GM18511 (cell line): ENCODE data around the gene KRT39.
"Not testable (repeated sequence)": the region's sequence is repeated elsewhere in the genome, so short reads cannot be mapped to it uniquely, and the experiment has no call there.

Source experiments
- ATAC-seq: cut with Tn5 transposase; IDR thresholded peaks from one replicate; pipeline ENCODE4 v1.9.1; 2021; ENCODE audit warnings: mild to moderate bottlenecking, moderate library complexity; ENCODE audit not compliant: unreplicated experiment

KRT39 gene

DNA sequence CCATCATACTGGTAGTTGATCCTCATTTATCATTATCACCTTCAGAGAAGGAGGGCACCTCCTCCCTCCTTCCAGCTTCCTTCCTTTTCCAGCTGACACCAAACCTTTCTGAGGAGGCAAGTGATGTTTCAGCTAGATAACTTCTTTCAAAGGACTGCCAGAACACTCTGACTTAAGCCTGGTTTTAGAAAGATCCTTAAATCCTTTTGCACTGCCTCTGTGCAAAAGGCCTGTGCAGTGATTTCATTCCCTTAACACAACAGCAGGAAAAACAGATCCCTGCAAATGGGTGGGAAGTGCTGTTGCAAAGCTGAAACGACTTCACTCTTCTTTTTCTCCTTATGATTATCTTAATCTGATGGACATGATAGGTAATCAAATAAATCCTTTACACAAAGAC lies 22.2 kb downstream of the KRT39 start:
- no peak for ATAC-seq

DNA sequence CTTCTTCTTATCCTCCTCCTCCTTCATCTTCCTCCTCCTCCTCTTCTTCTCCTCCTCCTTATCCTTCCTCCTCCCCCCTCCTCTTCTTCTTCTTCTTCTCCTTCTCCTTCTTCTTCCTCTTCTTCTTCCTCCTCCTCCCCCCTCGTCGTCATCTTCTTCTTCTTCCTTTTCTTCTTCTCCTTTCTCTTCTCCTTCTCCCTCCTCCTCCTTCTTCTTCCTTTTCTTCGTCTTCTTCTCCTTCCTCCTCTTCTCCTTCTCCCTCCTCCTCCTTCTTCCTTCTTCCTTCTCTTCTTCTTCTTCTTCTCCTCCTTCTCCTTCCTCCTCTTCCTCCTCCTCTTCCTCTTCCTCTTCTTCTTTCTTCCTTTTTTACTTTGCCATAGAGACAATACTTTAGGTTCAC lies 24.2 kb downstream of the KRT39 start:
- ATAC-seq: no peak

- no peak for ATAC-seq
These were observed 26.5 kb downstream of the KRT39 start for GRCh38 chr17:40940266-40940665.

- no peak for ATAC-seq
These were observed 27.8 kb downstream of the KRT39 start for GRCh38 chr17:40938981-40939380.

DNA sequence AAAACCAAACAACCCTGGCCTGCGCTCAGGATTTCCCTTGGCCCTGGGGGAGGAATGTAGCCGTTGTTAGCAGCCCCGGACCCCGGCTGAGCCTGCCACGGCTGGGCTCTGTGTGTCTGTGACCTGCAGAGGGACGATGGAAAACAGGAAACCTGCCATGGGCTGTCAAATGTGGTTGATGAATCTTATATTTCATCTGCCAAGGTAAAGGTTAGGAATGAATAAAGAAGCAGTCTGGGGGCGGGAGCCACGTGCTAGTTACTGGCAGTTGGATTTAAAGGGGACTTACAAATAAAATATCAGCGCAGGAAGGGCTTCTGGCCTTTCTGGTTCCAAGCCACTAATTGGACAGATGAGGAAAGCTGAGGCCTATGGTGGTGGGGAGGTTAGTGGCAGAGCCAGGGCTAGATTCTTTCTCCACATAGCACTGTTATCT lies 29.3 kb downstream of the KRT39 start, which contains the start of gene KRT23:
Gene KRT23, minus strand, starts transcription at position 263 of the 436 bp plus-strand sequence. CDS start 1,043 bp downstream, outside the sequence.
- ATAC-seq: no peak

DNA sequence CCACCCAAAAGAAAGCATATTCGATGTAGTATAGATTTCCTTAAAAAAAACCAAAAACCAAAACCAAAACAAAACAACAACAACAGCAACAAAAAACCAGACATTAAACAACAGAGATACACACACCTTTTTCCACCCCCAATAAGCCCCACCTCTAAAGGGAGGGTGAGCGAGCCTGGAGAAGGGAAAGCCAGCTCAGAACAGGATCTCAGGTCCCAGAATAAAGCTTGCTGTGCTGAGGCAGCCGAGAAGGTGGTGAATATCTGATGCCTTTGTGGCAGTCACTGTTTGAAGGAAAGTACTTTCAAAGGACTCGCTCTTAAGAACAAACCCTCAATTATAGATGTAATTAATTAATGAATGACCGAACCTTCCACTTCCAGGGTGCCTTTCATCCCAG lies 29.8 kb downstream of the KRT39 start:
- no peak for ATAC-seq

DNA sequence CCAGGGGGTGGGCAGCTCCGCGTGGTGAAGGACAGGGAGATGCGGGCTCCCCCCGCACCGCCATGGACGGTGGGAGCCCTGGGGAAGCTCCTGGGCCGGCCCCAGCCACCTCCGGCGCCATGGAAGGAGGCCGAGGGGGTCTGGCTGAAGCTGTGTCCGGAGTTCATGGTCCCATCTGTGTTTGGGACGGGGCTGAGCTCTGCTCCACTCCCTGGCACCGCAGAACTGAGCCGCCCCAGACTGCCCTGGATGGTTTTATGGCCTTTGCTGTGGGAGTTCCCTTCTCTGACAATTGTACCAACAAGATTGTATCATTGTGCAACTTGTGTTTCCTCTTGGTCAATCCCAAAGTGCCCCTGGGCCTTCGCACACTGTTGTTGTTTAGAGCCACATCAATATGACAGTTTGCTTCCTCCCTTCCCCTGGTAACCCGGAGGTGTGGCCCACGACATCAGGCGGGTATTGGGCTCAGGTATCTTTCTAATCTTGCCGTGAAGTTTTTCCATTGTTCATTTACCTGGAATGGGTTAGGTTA lies 30.2 kb downstream of the KRT39 start:
- ATAC-seq: no peak

- no peak for ATAC-seq
These were observed 31.1 kb downstream of the KRT39 start for GRCh38 chr17:40935624-40936023.

DNA sequence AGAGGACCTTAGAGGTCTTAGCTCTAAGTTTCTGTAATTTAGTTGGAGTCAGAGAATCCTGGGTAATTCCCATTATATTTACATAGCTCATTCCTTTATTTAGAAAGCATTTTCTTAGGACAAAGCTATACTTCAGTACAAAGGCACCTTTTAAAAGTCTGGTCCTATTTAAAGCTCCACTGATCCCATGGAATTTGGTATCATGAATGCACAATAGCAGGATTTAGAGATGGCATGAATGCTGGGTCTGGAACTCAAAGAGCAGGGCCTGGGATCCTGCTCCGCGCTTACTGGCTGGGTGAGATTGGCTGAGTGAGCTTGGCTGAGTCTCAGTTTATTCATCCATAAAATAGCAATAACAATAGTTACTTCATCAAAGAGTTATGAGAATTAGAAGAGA lies 34.1 kb downstream of the KRT39 start:
- no peak for ATAC-seq

DNA sequence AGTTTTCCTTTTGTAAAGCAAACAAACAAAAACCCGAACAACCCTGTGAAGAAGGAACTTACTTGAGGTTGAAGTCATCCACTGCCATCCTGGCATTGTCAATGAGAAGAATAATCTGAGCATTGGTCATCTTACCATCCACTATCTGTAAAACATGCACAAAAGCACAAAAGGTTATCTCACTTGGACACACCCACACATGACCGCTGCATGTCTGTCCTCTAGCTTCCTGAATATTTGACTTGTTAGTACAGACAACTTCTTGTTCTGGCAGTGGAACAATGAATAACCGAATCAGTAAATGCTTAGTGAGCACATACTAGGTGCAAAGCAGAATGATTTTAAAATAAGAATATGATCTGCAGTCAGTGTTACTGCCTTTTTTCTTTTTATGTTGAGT lies 35.4 kb downstream of the KRT39 start:
- ATAC-seq: no peak

- no peak for ATAC-seq
These were observed 40.4 kb downstream of the KRT39 start for GRCh38 chr17:40926341-40926740.

- ATAC-seq: no peak
These were observed 44.5 kb downstream of the KRT39 start for GRCh38 chr17:40922239-40922638.

DNA sequence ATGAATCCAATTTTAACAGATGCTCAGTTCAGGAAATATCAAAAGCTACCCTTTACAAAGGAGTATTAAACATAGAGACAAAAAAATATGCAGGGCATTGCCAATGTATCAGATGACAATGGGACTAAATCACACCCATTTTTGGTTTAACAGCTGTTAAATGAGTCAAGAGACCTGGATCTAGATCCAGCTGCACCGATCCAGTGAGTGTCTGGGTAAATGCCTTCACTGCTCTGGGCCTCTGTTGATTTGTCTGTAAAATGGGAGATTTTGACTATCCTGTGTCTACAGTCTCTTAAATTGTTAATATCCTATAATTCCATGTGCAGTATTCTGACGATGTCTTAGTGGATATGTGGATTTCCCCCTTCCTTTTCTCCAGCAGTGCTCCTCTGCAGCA lies 45.7 kb downstream of the KRT39 start:
- no peak for ATAC-seq

DNA sequence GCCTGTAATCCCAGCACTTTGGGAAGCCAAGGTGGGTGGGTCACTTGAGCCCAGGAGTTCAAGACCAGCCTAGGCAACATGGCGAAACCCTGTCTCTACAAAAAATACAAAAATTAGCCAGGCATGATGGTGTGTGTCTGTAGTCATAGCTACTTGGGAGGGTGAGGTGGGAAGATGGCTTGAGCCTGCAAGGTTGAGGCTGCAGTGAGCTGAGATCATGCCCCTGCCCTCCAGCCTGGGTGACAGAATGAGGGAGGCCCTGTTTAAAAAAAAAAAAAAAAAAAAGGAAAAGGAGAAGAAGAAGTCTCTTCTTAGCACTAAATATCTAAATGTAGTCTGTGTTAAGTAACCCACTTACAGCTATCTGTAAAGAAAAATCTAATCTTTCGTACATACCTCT lies 49.6 kb downstream of the KRT39 start:
- not testable (repeated sequence) for ATAC-seq

DNA sequence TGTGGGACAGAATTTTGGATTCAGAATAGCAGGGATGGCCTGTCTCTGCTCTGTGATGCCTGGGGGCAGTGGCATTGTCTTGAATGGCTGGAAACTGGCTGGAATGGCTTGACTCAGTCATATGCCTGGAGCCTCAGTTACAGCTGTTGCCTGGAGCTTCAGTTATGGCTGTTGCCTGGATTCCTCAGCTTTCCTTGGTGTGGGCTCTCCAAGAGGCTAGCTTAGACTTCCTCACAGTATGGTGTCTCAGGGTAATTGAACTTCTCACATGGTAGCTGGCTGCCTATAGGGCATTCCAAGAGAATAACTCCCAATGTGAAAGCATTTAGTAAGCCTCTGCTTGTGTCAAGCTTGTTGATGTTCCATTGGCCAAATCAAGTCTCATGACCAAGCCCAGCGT lies 50.4 kb downstream of the KRT39 start:
- no peak for ATAC-seq

DNA sequence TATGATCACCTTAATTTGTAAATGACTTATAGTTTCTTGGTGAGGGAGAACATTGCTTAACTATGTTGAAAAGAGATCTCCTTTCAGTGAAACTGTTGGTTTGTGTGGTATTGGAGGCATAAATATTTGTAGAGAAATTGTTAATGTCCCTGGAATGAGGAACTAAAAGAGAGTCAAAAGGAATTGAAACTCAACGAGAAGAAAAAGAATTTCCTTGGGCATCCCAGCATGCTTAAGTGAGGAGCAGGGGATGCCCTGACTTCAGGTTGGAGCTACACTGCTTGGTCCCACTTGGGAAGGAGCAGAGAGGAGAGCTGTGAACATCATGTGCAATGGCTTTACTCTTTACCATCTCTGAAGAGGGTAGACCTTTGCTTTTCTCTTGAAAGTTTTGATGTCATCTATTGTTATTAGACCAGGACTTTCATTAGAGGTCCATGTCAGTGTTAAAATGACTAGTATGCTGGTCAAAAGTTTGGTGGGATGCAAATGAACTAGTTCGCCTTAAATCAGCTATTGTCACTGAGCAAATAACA lies 51.0 kb downstream of the KRT39 start:
- ATAC-seq: no peak

GRCh38 chr17:40915199-40915661 lies 51.5 kb downstream of the KRT39 start:
- peak; percentile 45 for ATAC-seq

DNA sequence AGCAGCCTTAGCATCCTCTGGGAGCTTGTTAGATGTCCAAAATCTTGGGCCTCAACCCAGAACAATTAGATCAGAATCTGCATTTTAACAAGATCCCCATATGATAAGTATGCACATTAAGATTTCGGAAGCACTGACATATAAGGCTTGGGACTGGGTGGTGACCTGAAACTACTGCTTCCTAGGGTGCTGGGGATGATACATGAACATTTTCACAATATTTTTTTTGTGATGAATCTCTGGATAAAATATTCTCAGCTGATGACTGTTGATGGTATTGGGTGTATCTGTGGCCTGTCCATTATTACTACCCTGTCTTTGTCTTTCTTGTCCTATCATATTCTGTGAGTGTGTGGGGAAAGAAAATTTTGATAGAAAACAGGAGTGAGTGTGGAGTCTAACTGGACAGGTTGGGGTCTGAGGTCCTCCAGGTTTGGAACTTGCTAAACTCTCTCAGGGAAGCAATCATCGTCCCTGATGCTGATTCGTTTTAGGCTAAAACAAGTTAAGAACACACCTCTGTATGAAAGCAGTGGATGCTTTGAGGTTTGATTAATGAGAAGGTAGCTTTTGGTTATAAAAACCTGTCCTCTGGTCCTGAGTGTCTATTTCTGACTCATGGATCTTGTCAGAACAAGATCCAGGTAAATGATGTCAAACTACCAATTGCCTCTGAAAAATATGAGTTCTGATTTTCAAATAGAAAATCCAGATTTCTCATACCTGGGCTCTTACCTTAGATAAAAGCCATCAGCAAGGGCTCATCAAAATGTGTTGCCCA lies 52.5 kb downstream of the KRT39 start:
- no peak for ATAC-seq

DNA sequence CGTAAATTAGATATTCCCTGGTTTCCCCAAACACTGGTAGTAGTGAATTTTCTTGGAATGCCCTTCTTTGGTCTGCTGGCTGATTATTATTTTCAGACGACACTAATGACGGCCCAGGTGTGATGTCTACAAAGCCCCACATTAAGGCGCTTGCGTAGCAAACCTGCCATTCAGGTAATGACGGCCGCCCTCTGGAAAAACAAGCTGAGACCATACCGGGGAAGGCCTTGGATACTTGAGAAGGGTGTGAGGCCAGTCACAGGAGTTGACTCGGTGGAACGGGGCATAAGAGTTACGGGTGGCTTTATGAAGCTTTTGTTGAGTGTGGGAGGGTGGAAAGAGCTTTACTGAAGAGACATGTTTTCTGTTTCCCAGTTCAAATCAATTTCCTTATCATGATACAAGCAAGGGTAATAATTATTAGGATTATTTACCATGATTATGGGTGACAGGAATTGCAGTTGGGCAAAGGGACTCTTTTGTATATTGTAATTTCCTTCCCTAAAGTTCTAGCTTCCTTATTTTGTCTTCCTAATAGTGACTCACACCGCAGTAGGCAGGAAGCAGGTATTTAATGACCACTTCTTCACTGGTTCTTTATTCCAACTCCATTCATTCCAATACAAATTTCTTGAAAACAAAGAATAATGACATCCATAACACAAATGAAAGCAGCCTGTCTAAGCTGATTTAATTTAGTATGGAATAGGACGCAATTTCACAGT lies 54.1 kb downstream of the KRT39 start:
- no peak for ATAC-seq

- ATAC-seq: no peak
These were observed 56.3 kb downstream of the KRT39 start for GRCh38 chr17:40910441-40910841.

- no peak for ATAC-seq
These were observed 57.0 kb downstream of the KRT39 start for GRCh38 chr17:40909755-40910154.

GRCh38 chr17:40909351-40909750 lies 57.4 kb downstream of the KRT39 start:
- no peak for ATAC-seq
